ENCODE data around the gene MSN.
"Not testable (repeated sequence)": the region's sequence is repeated elsewhere in the genome, so short reads cannot be mapped to it uniquely, and the experiment has no call there.

MSN gene

DNA sequence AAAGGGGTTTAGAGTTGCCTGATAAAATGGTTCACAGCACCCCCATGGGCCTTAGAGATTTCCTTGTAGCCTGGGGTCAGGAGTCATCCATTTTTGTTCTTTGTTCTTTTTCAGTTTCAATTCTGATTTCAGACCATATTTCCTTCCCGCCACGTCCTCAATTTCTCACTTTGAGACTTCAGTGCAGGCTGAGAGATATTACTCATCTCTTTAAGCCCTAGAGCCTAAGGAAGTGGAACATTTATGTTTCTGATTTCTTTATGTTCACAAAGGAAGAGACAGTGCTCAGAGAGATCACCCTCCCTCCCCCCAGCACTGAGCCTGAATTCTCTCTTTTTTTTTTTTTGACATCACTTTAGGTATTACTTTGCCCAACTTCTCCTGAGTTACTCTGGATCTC, 56.3 kb downstream of the MSN start:
- DNase-seq, result no peak

DNA sequence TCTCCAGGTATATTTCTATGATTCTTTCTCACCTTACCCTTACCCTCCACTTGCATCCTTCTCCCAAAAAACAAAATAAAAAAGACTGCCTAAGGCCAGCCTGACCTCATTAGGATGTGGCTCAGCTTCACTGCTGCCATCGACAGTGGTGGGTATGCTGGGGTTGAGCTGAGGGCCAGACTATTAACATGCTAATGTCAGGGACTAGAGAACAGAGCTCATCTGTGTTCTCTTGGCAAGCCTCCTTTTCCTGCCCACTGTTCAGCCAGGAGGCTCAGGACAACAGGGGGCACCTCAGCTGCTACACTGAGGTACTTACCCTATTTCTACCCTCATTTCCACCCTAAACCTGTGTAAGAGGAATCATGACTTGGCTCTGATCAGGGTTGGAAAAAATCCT, 59.3 kb downstream of the MSN start:
- DNase-seq, result no peak

DNA sequence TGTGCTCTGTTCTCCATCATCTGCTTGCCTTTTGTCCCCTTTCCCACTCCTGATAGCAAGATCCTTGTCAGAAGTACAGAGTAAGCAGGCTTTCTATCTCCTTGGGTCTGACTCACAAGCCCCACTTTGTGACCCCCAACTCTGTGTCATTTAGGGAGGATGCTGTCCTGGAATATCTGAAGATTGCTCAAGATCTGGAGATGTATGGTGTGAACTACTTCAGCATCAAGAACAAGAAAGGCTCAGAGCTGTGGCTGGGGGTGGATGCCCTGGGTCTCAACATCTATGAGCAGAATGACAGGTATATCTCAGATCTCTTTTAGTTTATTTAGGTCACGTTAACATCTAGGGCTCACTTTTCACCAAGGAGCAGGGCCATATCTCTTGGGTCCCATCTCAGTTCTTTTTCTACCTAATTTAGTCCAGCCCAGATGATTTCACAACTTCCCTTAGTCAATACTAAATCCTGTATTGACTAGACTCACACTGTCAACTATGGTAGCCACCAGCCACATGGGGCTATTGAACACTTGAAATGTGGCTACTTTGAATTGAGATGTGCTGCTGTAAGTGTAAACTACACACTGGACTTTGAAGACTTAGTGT, 64.3 kb downstream of the MSN start:
- no peak for DNase-seq

DNA sequence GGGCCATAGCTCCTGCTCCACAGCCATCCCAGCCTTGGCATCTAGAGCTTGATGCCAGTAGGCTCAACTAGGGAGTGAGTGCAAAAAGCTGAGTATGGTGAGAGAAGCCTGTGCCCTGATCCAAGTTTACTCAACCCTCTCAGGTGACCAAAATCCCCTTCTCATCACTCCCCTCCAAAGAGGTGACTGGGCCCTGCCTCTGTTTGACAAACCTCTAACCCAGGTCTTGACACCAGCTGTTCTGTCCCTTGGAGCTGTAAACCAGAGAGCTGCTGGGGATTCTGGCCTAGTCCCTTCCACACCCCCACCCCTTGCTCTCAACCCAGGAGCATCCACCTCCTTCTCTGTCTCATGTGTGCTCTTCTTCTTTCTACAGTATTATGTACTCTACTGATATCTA, 73.5 kb downstream of the MSN start:
- no peak for DNase-seq

DNA sequence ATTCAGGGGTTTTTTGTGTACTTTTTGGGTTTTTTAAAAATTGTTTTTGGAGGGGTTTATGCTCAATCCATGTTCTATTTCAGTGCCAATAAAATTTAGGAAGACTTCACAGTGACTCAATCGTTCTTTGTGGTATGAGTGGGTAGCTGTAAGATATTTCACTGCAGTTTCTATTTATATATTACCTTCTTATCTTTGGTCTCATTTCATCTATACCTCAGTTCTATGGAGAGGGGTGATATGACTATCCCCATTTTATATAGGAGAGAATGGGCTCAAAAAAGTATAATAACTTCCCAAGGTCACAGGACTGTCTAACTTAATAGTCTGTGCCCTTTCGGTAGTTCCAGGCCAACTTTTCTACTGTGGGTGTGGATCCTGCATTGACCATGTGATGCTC, 74.4 kb downstream of the MSN start:
- DNase-seq, result no peak

DNA sequence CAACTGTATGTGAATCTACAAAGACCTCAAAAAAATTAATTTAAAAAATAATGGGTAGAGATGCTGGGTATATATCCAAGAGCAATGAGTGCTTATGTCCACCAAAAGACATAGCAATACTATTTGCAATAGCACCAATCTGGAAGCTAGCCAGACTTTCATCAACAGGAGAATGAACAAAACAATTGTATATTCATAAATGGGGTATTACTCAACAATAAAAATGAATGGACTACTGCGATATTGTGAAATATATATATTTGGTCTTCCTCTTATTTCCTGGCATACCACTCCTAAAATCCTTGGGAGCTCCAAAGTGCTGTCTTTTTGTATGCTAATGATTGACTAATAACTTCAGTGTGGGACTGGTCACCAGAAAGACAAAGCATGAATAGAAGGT, 77.5 kb downstream of the MSN start:
- DNase-seq, result no peak

DNA sequence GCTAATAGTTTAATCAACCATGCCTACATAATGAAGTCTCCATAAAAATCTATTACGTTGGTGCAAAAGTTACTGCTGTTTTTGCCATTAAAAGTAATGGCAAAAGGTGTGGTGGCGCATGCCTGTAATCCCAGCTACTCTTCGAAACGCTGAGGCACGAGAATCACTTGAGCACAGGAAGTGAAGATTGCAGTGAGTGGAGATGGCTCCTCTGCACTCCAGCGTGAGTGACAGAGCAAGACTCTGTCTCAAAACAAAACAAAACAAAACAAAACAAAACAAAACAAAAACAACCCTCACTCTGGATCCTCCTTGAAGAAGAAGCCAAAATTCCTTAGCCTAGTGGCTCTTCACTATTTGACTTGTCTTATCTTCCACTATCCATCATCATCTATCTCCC, 78.0 kb downstream of the MSN start:
- no peak for DNase-seq

DNA sequence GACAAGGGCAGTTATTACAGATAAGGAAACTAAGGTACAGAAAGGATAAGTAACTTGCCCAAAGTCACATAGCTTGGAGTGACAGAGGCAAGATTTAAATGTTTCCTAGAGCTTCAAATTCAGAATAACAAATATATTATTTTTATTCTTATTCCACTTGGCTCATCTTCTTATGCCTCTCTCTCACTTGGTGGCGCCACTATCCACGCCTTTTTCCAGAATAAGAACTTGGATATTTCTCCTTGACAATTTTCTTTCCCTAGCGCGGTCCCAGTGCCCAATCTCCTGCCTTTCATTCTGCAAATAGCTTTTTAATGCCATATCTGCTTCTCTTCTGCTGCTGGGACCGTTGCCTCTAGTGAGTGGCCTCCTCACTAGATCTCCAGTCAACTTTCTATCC, 78.5 kb downstream of the MSN start:
- no peak for DNase-seq

DNA sequence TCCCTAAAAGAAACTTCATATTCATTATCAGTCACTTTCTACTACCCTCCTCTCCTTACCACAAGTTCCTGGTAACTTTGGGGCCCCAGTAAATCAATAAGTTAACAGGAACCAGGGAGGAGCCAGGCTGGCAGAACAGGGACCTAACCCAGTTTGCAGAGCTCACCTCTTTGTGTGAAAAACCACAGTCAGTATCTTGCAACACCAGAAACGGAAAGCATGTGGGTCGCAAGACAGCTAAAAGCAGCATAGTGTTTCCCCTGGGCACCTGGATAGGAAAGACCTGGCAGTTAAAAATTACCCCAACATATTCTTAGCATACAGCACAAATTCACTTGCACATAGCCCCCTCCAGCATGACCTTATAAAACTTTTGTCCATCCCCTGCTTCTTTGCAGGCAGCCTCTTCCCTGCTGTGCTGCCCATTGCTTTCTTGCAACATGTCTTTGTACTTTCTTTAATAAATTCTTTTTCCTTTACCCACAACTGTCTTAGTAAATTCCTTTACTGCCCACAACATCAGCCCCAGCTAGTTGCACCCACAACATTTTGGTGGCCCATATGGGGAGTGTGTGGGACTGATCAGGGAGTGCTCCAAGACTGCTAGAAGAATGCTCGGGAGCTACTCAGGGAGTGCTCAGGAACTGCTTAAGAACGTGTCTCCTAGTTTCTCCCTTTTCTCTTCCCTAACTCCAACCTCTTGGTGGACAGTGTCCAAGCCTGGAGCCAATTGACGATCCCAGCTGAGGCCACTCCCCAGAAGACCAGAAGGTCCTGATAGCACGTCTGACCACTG, 83.4 kb downstream of the MSN start:
- no peak for DNase-seq

DNA sequence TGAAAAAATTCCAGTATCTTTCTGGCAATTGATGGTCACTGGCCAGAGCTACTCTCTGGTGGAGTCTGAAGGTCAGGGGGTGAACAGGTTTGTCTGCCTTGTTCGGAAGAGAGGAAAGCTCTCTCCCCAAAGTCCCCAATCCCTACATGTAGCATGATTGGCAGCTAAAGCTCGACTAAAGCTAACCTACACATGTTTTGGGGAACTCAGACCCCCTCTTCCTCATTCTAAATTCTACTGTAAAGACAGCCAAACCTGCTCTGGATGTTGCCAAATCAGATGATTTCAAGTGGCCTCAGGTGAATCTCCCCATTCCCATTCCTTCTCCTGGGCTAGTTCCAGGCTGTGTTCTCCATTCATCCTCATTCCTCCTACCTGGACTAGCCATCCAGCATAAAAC, 84.1 kb downstream of the MSN start:
- DNase-seq, result no peak

DNA sequence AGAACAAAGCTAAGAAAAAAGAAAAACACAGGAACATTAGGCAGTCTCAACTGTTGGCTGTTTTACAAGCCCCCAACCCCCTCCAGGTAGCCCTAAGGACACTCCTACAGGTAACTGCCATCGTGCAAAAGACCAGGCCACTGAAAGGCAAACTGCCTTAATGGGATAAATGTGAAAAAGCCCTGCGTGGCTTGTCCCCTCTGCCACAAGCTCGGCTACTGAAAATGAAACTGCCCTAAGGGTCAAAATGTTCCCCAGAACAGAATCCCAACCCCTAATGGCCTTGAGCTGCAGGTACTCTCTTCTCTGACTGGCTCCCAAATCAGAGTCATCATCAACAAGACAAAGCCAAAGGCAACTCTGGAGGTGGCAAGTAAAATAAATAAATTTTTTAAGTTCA, 84.8 kb downstream of the MSN start:
- no peak for DNase-seq

DNA sequence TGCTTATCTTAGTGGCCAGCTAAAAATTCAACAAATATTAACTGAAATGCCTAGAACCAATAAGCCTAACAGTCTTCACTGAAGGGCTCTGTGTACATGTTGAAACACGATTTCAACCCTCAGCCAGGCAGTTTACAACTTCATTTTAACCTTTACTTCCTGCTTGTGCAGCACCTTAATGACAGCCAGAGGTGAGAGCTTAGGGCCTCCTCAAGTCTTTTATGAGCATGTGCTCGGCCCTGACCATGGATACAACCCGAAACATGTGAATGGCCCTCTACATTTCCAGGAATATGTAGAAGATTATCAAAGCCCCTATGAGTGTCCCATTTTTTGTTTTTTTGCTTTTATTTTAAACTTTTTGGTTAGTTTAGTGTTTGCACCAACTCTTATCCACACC, 88.3 kb downstream of the MSN start:
- no peak for DNase-seq

DNA sequence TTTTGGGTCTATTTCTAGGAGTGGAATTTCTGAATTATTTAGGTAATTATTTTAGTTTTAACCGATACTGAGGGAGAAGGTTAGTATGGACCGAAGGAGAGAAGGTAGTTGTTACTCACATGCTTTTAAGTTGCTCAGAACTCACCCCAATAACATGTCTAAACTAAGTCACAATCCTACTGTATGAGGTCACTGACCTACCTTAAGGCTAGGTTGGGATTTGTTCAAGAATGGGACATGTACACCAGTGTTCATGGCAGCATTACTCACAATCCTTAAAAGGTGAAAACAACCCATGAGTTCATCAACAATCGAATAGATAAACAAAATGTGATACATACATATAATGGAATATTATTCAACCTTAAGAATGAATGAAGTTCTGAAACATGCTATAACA, 90.5 kb downstream of the MSN start:
- DNase-seq, result no peak

DNA sequence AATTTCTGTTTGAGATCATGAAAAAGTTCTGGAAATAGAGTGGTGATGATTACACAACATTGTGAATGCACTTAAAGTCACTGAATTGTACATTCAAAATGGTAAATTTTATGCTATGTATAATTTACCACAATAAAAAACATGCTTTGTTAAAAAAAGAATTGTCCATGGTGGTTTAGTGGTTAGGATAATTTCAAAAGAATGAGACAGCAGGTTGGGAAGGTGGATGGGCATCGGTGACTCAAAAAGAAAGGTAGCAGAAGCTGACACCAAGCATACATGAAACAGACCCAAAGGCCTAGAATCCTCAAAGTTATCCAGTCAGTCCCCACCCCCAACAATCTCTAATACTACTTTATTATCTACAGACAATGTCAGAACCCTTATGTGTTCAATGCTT, 91.1 kb downstream of the MSN start:
- no peak for DNase-seq

DNA sequence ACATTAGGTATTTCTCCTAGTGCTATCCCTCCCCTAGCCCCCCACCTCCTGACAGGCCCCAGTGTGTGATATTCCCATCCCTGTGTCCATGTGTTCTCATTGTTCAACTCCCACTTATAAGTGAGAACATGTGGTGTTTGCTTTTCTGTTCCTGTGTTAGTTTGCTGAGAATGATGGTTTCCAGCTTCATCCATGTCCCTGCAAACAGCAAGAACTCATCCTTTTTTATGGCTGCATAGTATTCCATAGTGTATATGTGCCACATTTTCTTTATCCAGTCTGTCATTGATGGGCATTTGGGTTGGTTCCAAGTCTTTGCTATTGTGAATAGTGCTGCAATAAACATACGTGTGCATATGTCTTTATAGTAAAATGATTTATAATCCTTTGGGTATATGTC, 92.1 kb downstream of the MSN start:
- DNase-seq, result not testable (repeated sequence)

DNA sequence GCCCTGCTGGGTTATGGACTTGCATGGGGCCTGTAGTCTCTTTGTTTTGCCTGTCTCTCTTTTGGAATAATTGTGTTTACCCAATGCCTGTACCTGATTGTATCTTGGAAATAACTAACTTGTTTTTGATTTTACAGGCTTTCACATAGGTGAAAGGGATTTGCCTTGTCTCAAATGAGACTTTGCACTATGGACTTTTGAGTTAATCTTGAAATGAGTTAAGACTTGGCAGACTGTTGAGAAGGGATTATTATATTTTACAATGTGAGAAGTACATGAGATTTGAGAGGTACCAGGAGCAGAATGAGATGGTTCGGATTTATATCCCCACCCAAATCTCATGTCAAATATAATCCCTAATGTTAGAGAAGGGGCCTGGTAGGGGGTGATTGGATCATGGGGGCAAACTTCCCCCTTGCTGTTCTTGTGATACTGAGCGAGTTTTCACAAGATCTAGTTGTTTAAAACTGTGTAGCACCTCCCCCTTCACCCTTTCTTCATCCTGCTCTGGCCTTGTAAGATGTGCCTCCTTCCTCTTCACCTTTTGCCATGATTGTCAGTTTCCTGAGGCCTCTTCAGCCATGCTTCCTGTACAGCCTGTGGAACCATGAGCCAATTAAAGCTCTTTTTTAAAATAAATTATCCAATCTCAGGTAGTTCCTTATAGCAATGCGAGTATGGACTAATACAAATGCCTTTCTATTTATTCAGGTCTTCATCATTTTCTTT, 102.3 kb downstream of the MSN start:
- no peak for DNase-seq

DNA sequence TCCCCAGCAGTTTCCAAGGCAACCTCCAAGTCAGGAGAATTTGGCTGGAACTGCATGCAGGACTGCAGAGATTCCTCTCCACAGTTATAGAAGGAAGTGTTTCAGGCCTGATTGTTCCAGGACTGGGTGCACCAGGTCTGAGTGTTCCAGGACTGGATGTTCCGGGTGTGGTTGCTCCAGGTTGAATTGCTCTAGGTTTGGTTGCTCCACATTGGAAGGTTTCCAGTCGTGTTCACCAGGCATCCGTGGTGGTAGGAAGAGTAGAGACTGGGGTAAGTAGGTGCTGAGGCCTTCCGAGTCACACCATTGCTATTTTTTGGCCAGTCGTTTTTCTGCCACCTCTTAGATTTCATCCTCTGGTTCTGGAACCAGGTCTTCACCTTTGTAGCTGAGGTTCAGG, 105.4 kb downstream of the MSN start:
- no peak for DNase-seq

DNA sequence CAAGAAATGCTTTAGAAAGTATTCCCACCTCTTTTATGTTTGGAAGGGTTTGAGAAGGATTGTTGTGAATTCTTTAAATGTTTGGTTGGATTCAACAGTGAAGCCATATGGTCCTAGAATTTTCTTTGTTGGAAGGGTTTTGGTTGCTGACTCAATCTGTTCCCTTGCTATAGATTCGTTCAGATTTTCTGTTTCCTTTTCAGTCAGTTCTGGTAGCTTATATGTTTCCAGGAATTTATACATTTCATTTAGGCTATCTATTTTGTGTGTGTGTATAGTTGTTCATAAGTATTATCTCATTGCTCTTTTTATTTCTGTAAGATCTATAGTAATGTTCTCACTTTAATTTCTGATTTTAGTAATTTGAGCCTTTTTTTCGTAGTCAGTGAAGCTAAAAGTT, 114.4 kb downstream of the MSN start:
- no peak for DNase-seq

DNA sequence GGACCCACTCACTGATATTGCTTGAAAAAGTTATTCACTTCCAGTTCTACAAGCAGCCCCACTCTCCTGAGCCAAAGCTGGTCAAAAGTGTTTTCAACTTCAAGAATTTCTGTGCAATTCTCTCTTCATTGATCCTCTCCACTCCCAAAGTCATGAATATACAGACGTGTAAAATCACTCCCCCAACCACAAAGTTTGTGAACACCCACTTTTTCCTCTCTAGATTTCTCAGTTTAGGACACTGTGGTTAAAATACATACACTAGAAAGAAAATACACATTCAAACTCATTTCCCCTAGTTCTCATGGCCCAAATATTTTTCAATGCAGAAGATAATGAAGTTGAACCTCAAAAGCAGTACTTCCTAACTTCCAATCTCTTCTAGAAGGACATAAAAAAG, 116.3 kb downstream of the MSN start:
- DNase-seq, result no peak

Data from NCI-H187 (cell line).